Ectodermal cell (in vitro differentiated cells): ENCODE data around the gene HADH. TPM values are rescaled to one million over a fixed set of nuclear protein-coding genes. Genes with fewer than 3 reads are reported as not detected.
"Not testable (repeated sequence)": the region's sequence is repeated elsewhere in the genome, so short reads cannot be mapped to it uniquely, and the experiment has no call there.

Experiments
- H3K27ac ChIP-seq: 2 replicates; pipeline ENCODE4 v1.7.0; 2013; ENCODE audit warnings: mild to moderate bottlenecking, low read depth, low read length; ENCODE audit not compliant: insufficient read depth, poor library complexity, severe bottlenecking
- H3K27me3 ChIP-seq: 2 replicates; pipeline ENCODE4 v1.7.0; 2013; ENCODE audit warnings: mild to moderate bottlenecking, low read length; ENCODE audit not compliant: insufficient read depth, control insufficient read depth, poor library complexity, severe bottlenecking
- H3K36me3 ChIP-seq: one replicate; pipeline ENCODE4 v1.7.0; 2013; ENCODE audit warnings: low read length; ENCODE audit not compliant: control insufficient read depth, insufficient read depth
- H3K4me1 ChIP-seq: one replicate; pipeline ENCODE4 v1.7.0; 2013; ENCODE audit warnings: low read length; ENCODE audit not compliant: control insufficient read depth, insufficient read depth
- H3K4me3 ChIP-seq: 2 replicates; pipeline ENCODE4 v1.7.0; 2013; ENCODE audit warnings: low read depth, low read length, control low read depth; ENCODE audit not compliant: insufficient read depth
- H3K9me3 ChIP-seq: 2 replicates; pipeline ENCODE4 v1.7.0; 2013; ENCODE audit warnings: mild to moderate bottlenecking, low read length, moderate library complexity; ENCODE audit not compliant: control insufficient read depth
- WGBS, 2 experiments: methylation state at CpG; one replicate each; pipeline ENCODE4 v1.1.7; 2013; ENCODE audit warnings: missing lambda C conversion rate in 2 of 2; 5-methylcytosine and 5-hydroxymethylcytosine counted together
- polyA plus RNA-seq, 4 experiments: library from polyadenylated mRNA; stranded (reverse); fragments of 50-300 nt; gene quantifications; one replicate each; pipeline ENCODE4 v1.2.3, GENCODE V29; 2013

The HADH gene
- 72.5 TPM for polyA plus RNA-seq (2013, experiment 1 of 4)
- polyA plus RNA-seq (2013, experiment 2 of 4), result 61.7 TPM
- polyA plus RNA-seq (2013, experiment 3 of 4), result 63.4 TPM
- polyA plus RNA-seq (2013, experiment 4 of 4), result 59.7 TPM

DNA sequence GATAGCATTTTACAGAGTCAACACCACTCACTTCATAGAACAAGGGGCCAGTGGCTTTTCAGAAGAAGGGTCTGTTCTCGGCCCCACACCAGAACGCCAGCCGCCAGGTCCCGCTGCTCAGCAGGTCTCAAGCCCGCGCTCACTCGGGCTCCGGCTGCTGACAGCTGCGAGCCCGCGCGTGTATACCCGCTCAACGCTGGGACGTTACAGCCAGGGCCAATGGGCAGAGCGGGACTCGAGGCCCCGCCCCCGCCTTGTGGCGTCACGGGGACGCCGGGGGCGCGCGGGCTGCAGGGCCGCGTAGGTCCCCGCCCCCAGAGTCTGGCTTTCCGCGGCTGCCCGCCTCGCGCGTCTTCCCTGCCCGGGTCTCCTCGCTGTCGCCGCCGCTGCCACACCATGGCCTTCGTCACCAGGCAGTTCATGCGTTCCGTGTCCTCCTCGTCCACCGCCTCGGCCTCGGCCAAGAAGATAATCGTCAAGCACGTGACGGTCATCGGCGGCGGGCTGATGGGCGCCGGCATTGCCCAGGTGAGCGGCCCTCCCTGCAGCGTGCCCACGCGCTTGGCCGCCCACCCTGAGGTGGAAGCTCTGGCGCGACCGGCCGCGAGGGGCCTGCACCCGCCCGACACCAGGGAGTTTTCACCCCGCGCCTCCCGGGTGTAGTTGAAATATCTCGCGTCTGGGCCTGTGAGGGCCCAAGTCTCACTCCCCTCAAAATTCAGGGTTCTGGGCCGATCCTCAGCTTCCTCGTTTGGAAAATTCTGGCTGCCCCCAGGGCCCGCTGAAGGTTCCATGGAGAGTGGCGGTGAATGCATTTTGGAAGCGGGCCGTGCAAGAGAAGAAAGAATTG is at the start of gene HADH:
HADH (plus strand) TSS at position 353 of the 850 bp plus-strand sequence; CDS start at position 397, 44 bp downstream.
- Histone ChIP-seq H3K36me3 (no peaks in the 10 kb centered on the region), H3K9me3 (no peaks in the 10 kb centered on the region), H3K27ac (no peak within 1 kb of the TSS), H3K27me3 (no peaks in the 10 kb centered on the region), H3K4me1 (no peaks in the 10 kb centered on the region), H3K4me3 (peak within 1 kb of the TSS; percentile 97)
- WGBS, 2 experiments, result 0% methylated on average over 78 of the region's 78 CpGs

DNA sequence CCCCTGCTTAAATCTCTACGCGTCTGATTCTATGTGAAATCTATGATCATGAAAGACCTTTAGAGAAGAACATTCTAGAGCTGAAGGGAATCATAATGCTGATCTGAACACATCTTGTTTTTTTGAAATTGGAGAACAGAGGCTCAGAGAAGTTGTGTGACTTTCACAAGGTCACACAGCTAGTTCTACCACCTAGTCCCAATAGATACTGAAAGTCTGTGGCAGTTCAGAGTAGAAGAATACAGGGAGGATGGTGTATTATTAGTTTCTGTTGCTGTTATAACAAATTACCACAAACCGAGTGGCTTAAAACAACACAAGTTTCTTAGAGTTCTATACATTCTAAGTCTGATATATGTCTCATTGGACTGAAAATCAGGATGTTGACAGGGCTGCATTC is 43.9 kb upstream of the HADH start:
- Histone ChIP-seq H3K4me1 (no peaks in the 10 kb centered on the region), H3K27ac (no peak overlapping the region), H3K4me3 (no peak overlapping the region), H3K27me3 (no peaks in the 10 kb centered on the region), H3K36me3 (peaks cover 10% of the 10 kb centered on the region), H3K9me3 (no peaks in the 10 kb centered on the region)
- 95 to 98% methylated on average over 2 to 3 of the region's 3 CpGs for WGBS, 2 experiments

- Histone ChIP-seq H3K27ac (no peak overlapping the region), H3K36me3 (peaks cover 10% of the 10 kb centered on the region), H3K9me3 (no peaks in the 10 kb centered on the region), H3K4me3 (no peak overlapping the region), H3K27me3 (no peaks in the 10 kb centered on the region), H3K4me1 (no peaks in the 10 kb centered on the region)
- WGBS, 2 experiments, result 60 to 90% methylated on average over 1 of the region's 2 CpGs
Observed at GRCh38 chr4:107950746-107951540, 38.7 kb upstream of the HADH start.

DNA sequence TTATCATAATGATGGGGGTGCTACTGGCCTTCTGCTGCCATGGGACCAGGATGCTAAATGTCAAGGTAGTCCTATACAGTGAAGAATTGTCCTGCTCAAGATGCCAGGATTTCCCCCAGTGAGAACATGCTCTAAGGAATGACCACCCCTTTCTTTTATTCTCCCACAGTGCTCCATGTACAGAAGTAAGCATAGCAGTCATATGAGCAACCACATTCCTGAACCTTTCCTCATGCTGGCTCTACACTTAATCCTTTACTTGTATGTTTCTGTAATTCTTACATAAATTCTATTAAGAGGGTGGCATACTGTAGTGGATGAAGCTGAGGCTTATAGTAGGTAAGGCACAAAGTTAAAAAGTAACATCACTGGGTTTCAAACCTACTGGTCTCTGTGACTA is 38.1 kb upstream of the HADH start:
- Histone ChIP-seq H3K27me3 (no peaks in the 10 kb centered on the region), H3K27ac (no peak overlapping the region), H3K9me3 (no peaks in the 10 kb centered on the region), H3K4me3 (no peak overlapping the region), H3K4me1 (no peaks in the 10 kb centered on the region), H3K36me3 (peaks cover 10% of the 10 kb centered on the region)

- Histone ChIP-seq H3K4me1 (no peaks in the 10 kb centered on the region), H3K9me3 (no peaks in the 10 kb centered on the region), H3K27me3 (no peaks in the 10 kb centered on the region), H3K27ac (no peak overlapping the region), H3K36me3 (no peaks in the 10 kb centered on the region), H3K4me3 (no peak overlapping the region)
- 83% methylated on average over 1 of the region's 1 CpG; no CpG with 5 or more reads in 1 of the 2 experiments for WGBS, 2 experiments
Observed at GRCh38 chr4:107956011-107956410, 33.7 kb upstream of the HADH start.

- no peak overlapping the region for H3K4me3 ChIP-seq
- WGBS, 2 experiments, result 78 to 80% methylated on average over 4 of the region's 4 CpGs
- H3K4me1 ChIP-seq, result no peaks in the 10 kb centered on the region
- no peak overlapping the region for H3K27ac ChIP-seq
- H3K9me3 ChIP-seq, result no peaks in the 10 kb centered on the region
- H3K36me3 ChIP-seq, result no peaks in the 10 kb centered on the region
- no peaks in the 10 kb centered on the region for H3K27me3 ChIP-seq
Observed at GRCh38 chr4:107966903-107967302, 22.8 kb upstream of the HADH start.

DNA sequence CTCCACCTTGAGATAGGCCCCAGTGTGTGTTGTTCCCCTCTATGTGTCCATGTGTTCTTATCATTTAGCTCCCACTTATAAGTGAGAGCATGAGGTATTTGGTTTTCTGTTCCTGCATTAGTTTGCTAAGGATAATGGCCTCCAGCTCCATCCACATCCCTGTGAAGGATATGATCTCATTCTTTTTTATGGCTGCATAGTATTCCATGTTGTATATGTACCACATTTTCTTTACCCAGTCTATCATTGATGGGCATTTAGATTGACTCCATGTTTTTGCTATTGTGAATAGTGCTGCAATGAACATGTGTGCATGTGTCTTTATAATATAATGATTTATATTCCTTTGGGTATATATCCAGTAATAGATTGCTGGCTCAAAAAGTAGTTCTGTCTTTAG is 22.2 kb upstream of the HADH start:
- H3K4me3 ChIP-seq, H3K27ac ChIP-seq, H3K4me1 ChIP-seq: not testable (repeated sequence)

GRCh38 chr4:107967921-107968320 is 21.8 kb upstream of the HADH start:
- not testable (repeated sequence) for H3K27me3 ChIP-seq, H3K36me3 ChIP-seq, H3K9me3 ChIP-seq, H3K4me3 ChIP-seq, H3K27ac ChIP-seq, H3K4me1 ChIP-seq
- WGBS, 2 experiments, result 88 to 96% methylated on average over 1 of the region's 1 CpG

More for the DNA sequence above, 22.2 kb upstream of the HADH start:
- H3K9me3 ChIP-seq, H3K27me3 ChIP-seq, H3K36me3 ChIP-seq: not testable (repeated sequence)

GRCh38 chr4:107970063-107970798 is 19.5 kb upstream of the HADH start:
- Histone ChIP-seq H3K4me1 (no peaks in the 10 kb centered on the region), H3K27me3 (no peaks in the 10 kb centered on the region), H3K9me3 (no peaks in the 10 kb centered on the region), H3K4me3 (no peak overlapping the region), H3K27ac (no peak overlapping the region), H3K36me3 (no peaks in the 10 kb centered on the region)
- whole genome bisulfite sequencing, 2 experiments, result 90 to 91% methylated on average over 12 of the region's 12 CpGs

GRCh38 chr4:107972605-107973004 is 17.1 kb upstream of the HADH start:
- Histone ChIP-seq H3K27me3 (no peaks in the 10 kb centered on the region), H3K27ac (no peak overlapping the region), H3K4me1 (no peaks in the 10 kb centered on the region), H3K36me3 (no peaks in the 10 kb centered on the region), H3K4me3 (no peak overlapping the region), H3K9me3 (no peaks in the 10 kb centered on the region)
